Peyer's patch (tissue), 4 donors: Measurements from ENCODE around the gene RASSF8.

Experiments
- CTCF ChIP-seq, 6 experiments: fragments of 450-650 bp in 4 of 6; fragments of 200-600 bp in 2 of 6; sonication (generic) in 1 of 6; IDR thresholded peaks; one replicate each; pipeline ENCODE4 v1.5.1; 2017 to 2019; ENCODE audit warnings: antibody characterized with exemption in 6 of 6, mild to moderate bottlenecking in 3 of 6, moderate library complexity in 1 of 6
- POLR2A ChIP-seq, 2 donors: fragments of 450-650 bp; IDR thresholded peaks; one replicate each; pipeline ENCODE4 v1.5.1; 2017; ENCODE audit warnings: antibody characterized with exemption in 2 of 2, mild to moderate bottlenecking in 2 of 2, moderate library complexity in 2 of 2

- TF ChIP-seq CTCF (IDR thresholded peaks at IDR 0.05) (no peak), POLR2A (IDR thresholded peaks at IDR 0.05) (no peak)
These were observed 14.3 kb downstream of the RASSF8 start for GRCh38 chr12:25972783-25973182.
